H1 (cell line): ENCODE results near the gene LCE6A.

ENCODE experiments used
- EP300 ChIP-seq, 2 experiments: IDR thresholded peaks; 1 replicate in 1 of 2; 2 replicates in 1 of 2; pipeline ENCODE4 v1.6.1; 2011 to 2012; ENCODE audit warnings: low read depth in 2 of 2, low read length in 2 of 2, mild to moderate bottlenecking in 2 of 2, borderline replicate concordance in 1 of 2, inconsistent platforms in 1 of 2, moderate library complexity in 1 of 2
- EZH2 ChIP-seq: fragments of 200-600 bp; sonication (generic); IDR thresholded peaks from 2 replicates; pipeline ENCODE4 v1.7.1; 2012; ENCODE audit warnings: low read depth, mild to moderate bottlenecking, moderate library complexity, low read length, inconsistent platforms; ENCODE audit not compliant: severe bottlenecking
- KDM5A ChIP-seq: fragments of 200-600 bp; IDR thresholded peaks from 2 replicates; pipeline ENCODE4 v1.7.1; 2012; ENCODE audit warnings: mild to moderate bottlenecking, low read length, inconsistent platforms, mixed read lengths
- MAX ChIP-seq: IDR thresholded peaks from 2 replicates; pipeline ENCODE4 v1.6.1; 2012; ENCODE audit warnings: inconsistent platforms
- POLR2A ChIP-seq, 2 experiments: IDR thresholded peaks; 1 replicate in 1 of 2; 2 replicates in 1 of 2; pipeline ENCODE4 v1.6.1; 2011; ENCODE audit warnings: low read depth in 2 of 2, low read length in 2 of 2, mild to moderate bottlenecking in 2 of 2; ENCODE audit errors: control extremely low read depth in 1 of 2
- RAD21 ChIP-seq, 2 experiments: IDR thresholded peaks in 1 of 2; conservative IDR thresholded peaks in 1 of 2; 2 replicates each; pipeline ENCODE4 v1.6.1; 2011; ENCODE audit warnings: low read depth in 2 of 2, low read length in 2 of 2, improper control_type of control experiment in 1 of 2, inconsistent platforms in 1 of 2, mild to moderate bottlenecking in 1 of 2, moderate library complexity in 1 of 2
- RFX5 ChIP-seq: IDR thresholded peaks from 2 replicates; pipeline ENCODE4 v1.6.1; 2011; ENCODE audit warnings: low read depth, low read length, improper control_type of control experiment, borderline replicate concordance
- RNF2 ChIP-seq: fragments of 200-900, 300-1000 bp; sonication (generic); IDR thresholded peaks from 2 replicates; pipeline ENCODE4 v1.7.1; 2016; ENCODE audit warnings: borderline replicate concordance, low read depth, mild to moderate bottlenecking, antibody characterized with exemption, low read length; ENCODE audit not compliant: poor library complexity, severe bottlenecking; ENCODE audit errors: missing control alignments
- TBP ChIP-seq: IDR thresholded peaks from 2 replicates; pipeline ENCODE4 v1.6.1; 2011; ENCODE audit warnings: low read depth, low read length, improper control_type of control experiment
- TF ChIP-seq, protein P1 (sequence below), 3 experiments: IDR thresholded peaks; 1 replicate in 2 of 3; 2 replicates in 1 of 3; pipeline versions ENCODE4 v1.5.1 to v1.6.1; 2011; ENCODE audit warnings: low read length in 3 of 3, mild to moderate bottlenecking in 3 of 3, inconsistent platforms in 2 of 3, low read depth in 1 of 3, moderate library complexity in 1 of 3; ENCODE audit not compliant: insufficient read depth in 1 of 3; ENCODE audit errors: control extremely low read depth in 1 of 3
- TF ChIP-seq, protein P2 (sequence below): IDR thresholded peaks from 2 replicates; pipeline ENCODE4 v1.6.1; 2011; ENCODE audit warnings: low read depth, mild to moderate bottlenecking, low read length; ENCODE audit not compliant: insufficient read depth

DNA sequence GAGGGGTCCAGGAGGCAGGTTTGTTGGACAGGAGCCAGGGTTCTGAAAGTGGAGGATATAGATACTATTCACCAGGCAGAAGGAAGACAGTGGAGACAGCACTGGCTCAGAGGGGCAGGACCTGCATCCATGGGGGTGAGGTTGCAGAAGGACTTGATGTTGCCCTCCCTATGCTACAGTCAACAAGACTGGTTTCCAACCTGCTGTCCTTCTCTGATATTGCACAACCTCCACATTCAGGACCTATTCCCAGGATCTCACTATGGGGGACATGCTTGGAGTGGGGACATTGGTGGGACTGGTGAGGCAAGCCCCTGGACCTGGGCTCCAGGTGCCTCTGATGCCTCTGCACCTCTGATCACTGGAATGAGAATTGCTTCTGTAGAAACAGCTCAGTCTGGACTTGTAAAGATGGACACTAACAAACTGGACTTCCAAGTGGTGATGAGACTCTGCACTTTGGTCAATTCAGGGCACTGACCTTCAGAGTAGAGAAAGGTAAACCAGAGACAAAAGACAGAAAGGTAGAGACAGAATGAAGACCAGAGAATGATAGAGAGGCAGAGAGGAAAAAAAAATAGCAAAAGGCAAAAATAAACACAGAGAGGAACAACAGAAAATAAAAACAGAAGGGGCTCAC lies 37.0 kb downstream of the LCE6A start:
- no peak for TF ChIP-seq TBP
- no peak for TF ChIP-seq EZH2
- no peak for TF ChIP-seq RAD21 (IDR thresholded peaks at IDR 0.05 in 1 of 2, conservative IDR thresholded peaks at IDR 0.05 in 1 of 2; ENCODE audit: low read depth in 2 of 2, low read length in 2 of 2)
- TF ChIP-seq RNF2, result no peak
- no peak for TF ChIP-seq RFX5
- TF ChIP-seq POLR2A (IDR thresholded peaks at IDR 0.05; ENCODE audit: control extremely low read depth in 1 of 2, low read depth in 2 of 2, low read length in 2 of 2), result no peak
- TF ChIP-seq, protein P1, sequence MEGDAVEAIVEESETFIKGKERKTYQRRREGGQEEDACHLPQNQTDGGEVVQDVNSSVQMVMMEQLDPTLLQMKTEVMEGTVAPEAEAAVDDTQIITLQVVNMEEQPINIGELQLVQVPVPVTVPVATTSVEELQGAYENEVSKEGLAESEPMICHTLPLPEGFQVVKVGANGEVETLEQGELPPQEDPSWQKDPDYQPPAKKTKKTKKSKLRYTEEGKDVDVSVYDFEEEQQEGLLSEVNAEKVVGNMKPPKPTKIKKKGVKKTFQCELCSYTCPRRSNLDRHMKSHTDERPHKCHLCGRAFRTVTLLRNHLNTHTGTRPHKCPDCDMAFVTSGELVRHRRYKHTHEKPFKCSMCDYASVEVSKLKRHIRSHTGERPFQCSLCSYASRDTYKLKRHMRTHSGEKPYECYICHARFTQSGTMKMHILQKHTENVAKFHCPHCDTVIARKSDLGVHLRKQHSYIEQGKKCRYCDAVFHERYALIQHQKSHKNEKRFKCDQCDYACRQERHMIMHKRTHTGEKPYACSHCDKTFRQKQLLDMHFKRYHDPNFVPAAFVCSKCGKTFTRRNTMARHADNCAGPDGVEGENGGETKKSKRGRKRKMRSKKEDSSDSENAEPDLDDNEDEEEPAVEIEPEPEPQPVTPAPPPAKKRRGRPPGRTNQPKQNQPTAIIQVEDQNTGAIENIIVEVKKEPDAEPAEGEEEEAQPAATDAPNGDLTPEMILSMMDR (IDR thresholded peaks at IDR 0.05; ENCODE audit: control extremely low read depth in 1 of 3, insufficient read depth in 1 of 3, low read depth in 1 of 3, low read length in 3 of 3), result no peak
- TF ChIP-seq, protein P2, sequence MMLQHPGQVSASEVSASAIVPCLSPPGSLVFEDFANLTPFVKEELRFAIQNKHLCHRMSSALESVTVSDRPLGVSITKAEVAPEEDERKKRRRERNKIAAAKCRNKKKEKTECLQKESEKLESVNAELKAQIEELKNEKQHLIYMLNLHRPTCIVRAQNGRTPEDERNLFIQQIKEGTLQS, result no peak
- no peak for TF ChIP-seq EP300 (IDR thresholded peaks at IDR 0.05; ENCODE audit: borderline replicate concordance in 1 of 2, low read depth in 2 of 2, low read length in 2 of 2)
- no peak for TF ChIP-seq KDM5A
- no peak for TF ChIP-seq MAX
